Astrocyte (in vitro differentiated cells and primary cell): ENCODE measurements around the gene ELAC2.

Experiments
- CTCF ChIP-seq: IDR thresholded peaks from 2 replicates; pipeline ENCODE4 v1.5.1; 2011; ENCODE audit warnings: low read depth, mild to moderate bottlenecking, inconsistent platforms, low read length, moderate library complexity; ENCODE audit not compliant: insufficient read depth
- EZH2 ChIP-seq: IDR thresholded peaks from 2 replicates; pipeline ENCODE4 v1.6.1; 2012; ENCODE audit warnings: mild to moderate bottlenecking, low read length, inconsistent platforms; ENCODE audit not compliant: insufficient read depth

DNA sequence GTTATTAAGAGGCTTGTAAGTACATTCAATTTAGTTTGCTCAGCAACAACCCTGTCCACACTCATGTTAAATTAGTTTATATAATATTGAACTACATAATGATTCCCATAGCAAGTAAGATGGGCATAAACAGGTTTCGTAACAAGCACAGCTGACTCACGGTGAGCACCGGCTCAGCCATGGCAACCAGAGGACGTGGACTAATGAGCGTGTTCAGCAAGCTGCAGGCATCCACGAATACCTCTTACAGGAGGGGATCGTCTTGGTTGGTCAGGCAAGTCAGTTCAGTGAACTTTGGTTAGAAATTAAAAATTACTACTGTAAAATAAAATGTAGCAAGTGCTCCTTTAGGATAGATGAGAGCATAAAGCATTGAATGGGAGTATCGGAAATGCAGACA, 58.4 kb downstream of the ELAC2 start:
- TF ChIP-seq CTCF (no peak), EZH2 (no peak)
